ENCODE data around the gene ADPRHL1. TPM values are rescaled to one million over a fixed set of nuclear protein-coding genes. Genes with fewer than 3 reads are reported as not detected.

Gene ADPRHL1
- polyA plus RNA-seq, 1 donor (not counting 4 experiments of a cell fraction or from before 2014, with no cell fraction given): 1.2 TPM

GRCh38 chr13:113367771-113368170 lies 85.5 kb downstream of the ADPRHL1 start:
- Histone ChIP-seq H3K4me2 (ENCODE audit: control insufficient read depth, extremely low read depth, insufficient read depth, low read depth, low read length) (no peak overlapping the region), H3K9ac (ENCODE audit: control insufficient read depth, extremely low read depth, insufficient read depth, low read length) (no peak overlapping the region), H3K9me1 (ENCODE audit: control insufficient read depth, extremely low read depth, insufficient read depth, low read length) (no peaks in the 10 kb centered on the region), H3K4me1 (ENCODE audit: control insufficient read depth, extremely low read depth, insufficient read depth, low read length) (peaks cover 3% of the 10 kb centered on the region), H2AFZ (ENCODE audit: control insufficient read depth, low read length) (no peak overlapping the region), H3K4me3 (ENCODE audit: control insufficient read depth in 2 of 3, extremely low read depth in 1 of 3, insufficient read depth in 2 of 3, low read depth in 1 of 3, low read length in 3 of 3) (no peak overlapping the region), H3K27me3 (ENCODE audit: control insufficient read depth, extremely low read depth, insufficient read depth, low read length) (no peaks in the 10 kb centered on the region), H4K20me1 (ENCODE audit: control insufficient read depth, extremely low read depth, insufficient read depth, low read length) (no peaks in the 10 kb centered on the region), H3K9me3 (ENCODE audit: control insufficient read depth, low read depth, low read length) (no peaks in the 10 kb centered on the region), H3K27ac (ENCODE audit: control insufficient read depth, insufficient read depth, low read length) (no peak overlapping the region), H3K36me3 (ENCODE audit: control insufficient read depth in 2 of 2, extremely low read depth in 1 of 2, insufficient read depth in 2 of 2, low read length in 2 of 2) (no peaks in the 10 kb centered on the region), H3K79me2 (ENCODE audit: control insufficient read depth, insufficient read depth, low read length) (no peaks in the 10 kb centered on the region)
- dilution Hi-C loops (cut with MboI; ENCODE audit: extremely low pct_ligation_motif_present, low sequenced_read_pairs): no loop called here
- FAIRE-seq (no peak), DNase-seq (ENCODE audit: low read depth, low spot score) (no peak)
- TF ChIP-seq EZH2 (IDR thresholded peaks at IDR 0.05; ENCODE audit: low read length) (no peak), CTCF (optimal IDR thresholded peaks at IDR 0.05 in 1 of 3, IDR thresholded peaks at IDR 0.05 in 1 of 3, conservative IDR thresholded peaks at IDR 0.05 in 1 of 3; ENCODE audit: extremely low read depth in 1 of 3, insufficient read depth in 2 of 3, low read length in 3 of 3) (no peak)

DNA sequence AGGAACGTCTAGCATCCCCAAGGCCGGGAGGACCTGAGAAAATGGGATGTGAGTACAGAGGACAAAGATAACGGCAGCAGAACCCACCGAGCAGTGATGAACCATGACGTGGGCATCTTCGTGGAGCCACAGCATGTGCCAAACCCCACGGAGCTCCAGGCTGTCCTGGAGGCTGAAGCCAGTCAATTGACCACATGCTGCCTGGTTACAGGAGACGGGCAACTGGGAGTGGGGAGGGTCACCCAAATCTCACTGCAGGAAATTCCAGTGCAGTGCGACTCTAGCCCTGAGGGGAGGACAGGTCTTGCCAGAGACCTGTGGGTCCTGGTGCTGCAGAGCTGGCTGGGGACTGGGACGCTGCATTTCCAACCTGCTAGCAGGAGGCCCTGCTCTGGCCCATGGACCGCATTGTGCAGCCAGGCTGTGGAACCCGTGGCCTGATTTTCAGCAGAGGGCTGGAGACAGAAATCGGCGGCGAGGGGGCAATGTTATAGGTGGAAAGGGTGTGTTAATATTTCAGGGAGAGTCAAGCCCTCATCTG lies 86.2 kb downstream of the ADPRHL1 start:
- Histone ChIP-seq H3K4me1 (ENCODE audit: control insufficient read depth, extremely low read depth, insufficient read depth, low read length) (peaks cover 6% of the 10 kb centered on the region), H3K9ac (ENCODE audit: control insufficient read depth, extremely low read depth, insufficient read depth, low read length) (no peak overlapping the region), H3K27me3 (ENCODE audit: control insufficient read depth, extremely low read depth, insufficient read depth, low read length) (no peaks in the 10 kb centered on the region), H4K20me1 (ENCODE audit: control insufficient read depth, extremely low read depth, insufficient read depth, low read length) (no peaks in the 10 kb centered on the region), H3K9me3 (ENCODE audit: control insufficient read depth, low read depth, low read length) (no peaks in the 10 kb centered on the region), H2AFZ (ENCODE audit: control insufficient read depth, low read length) (no peak overlapping the region), H3K4me2 (ENCODE audit: control insufficient read depth, extremely low read depth, insufficient read depth, low read depth, low read length) (no peak overlapping the region), H3K4me3 (ENCODE audit: control insufficient read depth in 2 of 3, extremely low read depth in 1 of 3, insufficient read depth in 2 of 3, low read depth in 1 of 3, low read length in 3 of 3) (no peak overlapping the region), H3K27ac (ENCODE audit: control insufficient read depth, insufficient read depth, low read length) (no peak overlapping the region), H3K79me2 (ENCODE audit: control insufficient read depth, insufficient read depth, low read length) (no peaks in the 10 kb centered on the region), H3K9me1 (ENCODE audit: control insufficient read depth, extremely low read depth, insufficient read depth, low read length) (no peaks in the 10 kb centered on the region), H3K36me3 (ENCODE audit: control insufficient read depth in 2 of 2, extremely low read depth in 1 of 2, insufficient read depth in 2 of 2, low read length in 2 of 2) (no peaks in the 10 kb centered on the region)
- dilution Hi-C loops (cut with MboI; ENCODE audit: extremely low pct_ligation_motif_present, low sequenced_read_pairs): no loop called here
- FAIRE-seq (no peak), DNase-seq (ENCODE audit: low read depth, low spot score) (no peak)
- TF ChIP-seq EZH2 (IDR thresholded peaks at IDR 0.05; ENCODE audit: low read length): no peak

Data from keratinocyte (primary cell).